ACHN (cell line): ENCODE measurements around the gene SRL.

Source experiments
- DNase-seq: peaks from one replicate; pipeline ENCODE4 v3.0.0-alpha.2; 2015
- in situ Hi-C: cut with HindIII; loops from 2 replicates; pipeline ENCODE4 v1.10.0; 2017; ENCODE audit warnings: low sequenced_read_pairs, low pct_ligation_motif_present, low pct_unique_long_range_greater_than_20kb

Gene SRL

GRCh38 chr16:4147236-4147635 lies 94.6 kb downstream of the SRL start:
- in situ Hi-C loops: no loop called here
- no peak for DNase-seq

DNA sequence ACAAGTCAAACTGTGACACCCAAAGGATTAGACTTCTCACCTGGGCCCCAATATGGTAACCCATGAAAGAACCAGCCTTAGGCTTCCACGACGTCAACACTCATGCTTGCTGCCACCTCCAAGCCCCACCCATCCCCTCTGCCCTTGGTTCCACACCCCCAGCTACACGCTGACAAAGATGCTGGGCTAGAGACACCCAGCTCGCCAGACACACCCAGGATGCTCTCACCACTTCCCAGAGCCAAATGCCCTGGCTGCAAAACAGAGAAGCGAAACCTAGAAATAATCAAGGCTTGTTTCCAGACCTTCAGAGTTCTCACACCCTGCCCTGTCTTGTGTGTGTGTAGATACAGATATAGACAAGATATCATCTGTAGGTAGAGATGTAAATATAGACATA lies 99.6 kb downstream of the SRL start:
- DNase-seq: no peak
- in situ Hi-C loops: no loop called here

DNA sequence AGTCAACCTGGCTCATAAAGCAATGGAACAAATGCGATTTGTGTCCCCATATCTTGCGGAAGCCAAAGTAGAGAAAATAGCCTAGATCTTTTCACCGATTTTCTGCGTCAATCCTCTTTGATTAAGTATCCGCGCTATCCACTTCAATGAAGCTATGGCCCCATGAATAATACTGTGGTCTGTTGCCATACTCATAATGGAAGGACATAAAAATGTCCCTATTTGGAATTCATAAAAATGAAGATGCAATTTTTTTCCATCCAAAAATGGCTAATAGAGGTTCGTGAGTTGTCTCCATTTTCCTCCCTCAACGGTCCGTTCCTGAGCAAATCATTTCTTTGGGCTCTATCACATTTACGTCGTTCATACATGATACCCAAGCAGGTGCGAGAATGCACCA lies 100.3 kb downstream of the SRL start:
- in situ Hi-C loops: no loop called here

DNA sequence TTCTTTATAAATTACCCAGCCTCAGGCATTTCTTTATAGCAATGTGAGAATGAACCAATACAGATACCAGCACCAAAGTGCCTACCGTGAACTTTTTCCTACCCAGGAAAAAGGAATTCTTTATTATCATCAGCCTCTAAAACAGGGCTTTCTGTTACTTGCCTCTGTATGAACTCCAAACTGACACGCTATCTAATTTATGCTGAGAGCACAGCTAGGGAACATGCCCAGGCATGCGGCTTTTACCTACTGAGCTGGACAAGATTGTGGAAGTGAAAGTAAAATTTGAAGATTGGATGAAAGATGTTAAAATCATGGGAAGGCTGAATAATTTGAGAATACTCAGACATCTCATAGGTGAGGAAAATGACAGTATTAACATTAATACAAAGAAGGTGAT lies 101.2 kb downstream of the SRL start:
- DNase-seq: peak; percentile 35
- in situ Hi-C loops: no loop called here

More for the DNA sequence above, 100.3 kb downstream of the SRL start:
- DNase-seq: no peak

DNA sequence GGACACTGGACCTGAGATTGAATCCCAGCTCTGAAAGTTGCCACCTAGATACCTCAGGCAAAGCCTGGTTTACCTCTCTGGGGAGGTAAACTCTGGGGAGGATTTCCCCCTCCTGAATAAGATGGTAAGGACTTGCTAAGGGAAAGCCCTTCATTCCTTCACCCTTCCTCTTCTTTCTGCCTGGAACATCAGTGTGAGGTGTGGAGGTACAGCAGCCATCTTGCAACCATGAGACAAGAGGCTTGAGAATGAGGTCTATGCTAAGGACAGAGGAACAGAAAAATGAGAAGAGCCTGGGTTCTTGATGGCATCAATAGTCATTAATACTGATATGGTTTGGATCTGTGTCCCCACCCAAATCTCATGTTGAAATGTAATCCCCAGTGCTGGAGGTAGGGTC lies 101.9 kb downstream of the SRL start:
- no peak for DNase-seq
- in situ Hi-C loops: no loop called here
